HepG2 (cell line): Measurements from ENCODE around the gene P2RY2. TPM values are rescaled to one million over a fixed set of nuclear protein-coding genes. Genes with fewer than 3 reads are reported as not detected.

ENCODE experiments used
- CSRNP1 ChIP-seq: sonication (generic); formaldehyde crosslinking; IDR thresholded peaks from 2 replicates; pipeline ENCODE4 v1.8.1; 2023; ENCODE audit warnings: mild to moderate bottlenecking, missing genetic modification reagents
- KDM6A ChIP-seq: IDR thresholded peaks from 2 replicates; pipeline ENCODE4 v1.6.1; 2016; ENCODE audit warnings: low read depth
- NR2F6 ChIP-seq, 2 experiments: IDR thresholded peaks; 2 replicates each; pipeline ENCODE4 v1.6.1; 2016; ENCODE audit warnings: antibody characterized with exemption in 1 of 2, mild to moderate bottlenecking in 1 of 2
- RAD21 ChIP-seq: fragments of 450-650 bp; formaldehyde crosslinking; IDR thresholded peaks from 2 replicates; pipeline ENCODE4 v1.5.0; 2020; ENCODE audit warnings: mild to moderate bottlenecking
- SP2 ChIP-seq: sonication (generic); formaldehyde crosslinking; IDR thresholded peaks from 2 replicates; pipeline ENCODE4 v1.5.1; 2020; ENCODE audit warnings: mild to moderate bottlenecking, missing genetic modification reagents
- SRSF9 ChIP-seq: fragments of 200-400 bp; formaldehyde crosslinking; IDR thresholded peaks from 2 replicates; pipeline ENCODE4 v1.6.1; 2018; ENCODE audit warnings: borderline replicate concordance, mild to moderate bottlenecking, low read depth, low read length; ENCODE audit not compliant: insufficient read depth, poor library complexity, severe bottlenecking
- TAF15 ChIP-seq: fragments of 200-400 bp; formaldehyde crosslinking; IDR thresholded peaks from one replicate; pipeline ENCODE4 v1.6.1; 2018; ENCODE audit warnings: mild to moderate bottlenecking, low read depth, low read length; ENCODE audit not compliant: poor library complexity, severe bottlenecking
- USF2 ChIP-seq, 2 experiments: sonication (generic) in 1 of 2; formaldehyde crosslinking in 1 of 2; IDR thresholded peaks; 2 replicates each; pipeline versions ENCODE4 v1.5.1 to v1.6.1; 2011 to 2020; ENCODE audit warnings: borderline replicate concordance in 1 of 2, low read depth in 1 of 2, low read length in 1 of 2, mild to moderate bottlenecking in 1 of 2, missing genetic modification reagents in 1 of 2, moderate library complexity in 1 of 2
- XRCC5 ChIP-seq: fragments of 200-400 bp; formaldehyde crosslinking; optimal IDR thresholded peaks from 2 replicates; pipeline ENCODE3; 2017; ENCODE audit warnings: mild to moderate bottlenecking, low read length
- ZBTB38 ChIP-seq: sonication (generic); formaldehyde crosslinking; IDR thresholded peaks from 2 replicates; pipeline ENCODE4 v1.5.1; 2020; ENCODE audit warnings: mild to moderate bottlenecking, missing genetic modification reagents
- ZNF326 ChIP-seq: sonication (generic); formaldehyde crosslinking; IDR thresholded peaks from 2 replicates; pipeline ENCODE4 v1.4.0; 2020; ENCODE audit warnings: missing genetic modification reagents, borderline replicate concordance
- ZNF343 ChIP-seq: sonication (generic); formaldehyde crosslinking; IDR thresholded peaks from 2 replicates; pipeline ENCODE4 v1.4.0; 2020; ENCODE audit warnings: mild to moderate bottlenecking, missing genetic modification reagents
- ZNF510 ChIP-seq: sonication (generic); formaldehyde crosslinking; IDR thresholded peaks from 2 replicates; pipeline ENCODE4 v1.4.0; 2020; ENCODE audit warnings: low read depth, mild to moderate bottlenecking, missing genetic modification reagents
- ZNF766 ChIP-seq: sonication (generic); formaldehyde crosslinking; IDR thresholded peaks from 2 replicates; pipeline ENCODE4 v1.5.0; 2020; ENCODE audit warnings: missing genetic modification reagents, borderline replicate concordance
- ZNF83 ChIP-seq: sonication (generic); formaldehyde crosslinking; IDR thresholded peaks from 2 replicates; pipeline ENCODE4 v1.4.0; 2020; ENCODE audit warnings: missing genetic modification reagents, mild to moderate bottlenecking, borderline replicate concordance
- ZSCAN31 ChIP-seq: sonication (generic); formaldehyde crosslinking; IDR thresholded peaks from 2 replicates; pipeline ENCODE4 v1.5.0; 2020; ENCODE audit warnings: low read depth, mild to moderate bottlenecking, missing genetic modification reagents
- polyA plus RNA-seq, 8 experiments: library from polyadenylated mRNA; depleted of rRNA in 3 of 8; stranded (reverse) in 7 of 8; unstranded in 1 of 8; fragments of >200 nt; fragmentation: Illumina TruSeq in 4 of 8; extraction: Trizol in 4 of 8; gene quantifications; 2 replicates each; pipeline versions ENCODE4 v1.2.1 to v1.2.3, GENCODE V29; 2011 to 2016; ENCODE audit warnings: low read depth in 4 of 8, missing spikeins in 1 of 8, mixed read lengths in 1 of 8; ENCODE audit not compliant: insufficient read depth in 1 of 8
- total RNA-seq, 5 experiments: library from RNA; depleted of rRNA; stranded (reverse); fragments of >200 nt; fragmentation: Illumina TruSeq; extraction: Trizol; gene quantifications; 2 replicates each; pipeline ENCODE4 v1.2.3, GENCODE V29; 2016; ENCODE audit warnings: low read depth in 1 of 5
- TF ChIP-seq, protein P1 (sequence below), 2 experiments: sonication (generic) in 1 of 2; formaldehyde crosslinking in 1 of 2; IDR thresholded peaks; 2 replicates each; pipeline versions ENCODE4 v1.4.0 to v1.6.1; 2018 to 2020; ENCODE audit warnings: missing genetic modification reagents in 2 of 2, borderline replicate concordance in 1 of 2, low read depth in 1 of 2, mild to moderate bottlenecking in 1 of 2, missing biosample characterization in 1 of 2
- TF ChIP-seq, protein P2 (sequence below): sonication (generic); formaldehyde crosslinking; IDR thresholded peaks from 2 replicates; pipeline ENCODE4 v1.4.0; 2020; ENCODE audit warnings: mild to moderate bottlenecking, missing genetic modification reagents
- TF ChIP-seq, protein P3 (sequence below): sonication (generic); formaldehyde crosslinking; IDR thresholded peaks from 2 replicates; pipeline ENCODE4 v1.5.0; 2020; ENCODE audit warnings: missing genetic modification reagents

P2RY2 gene
- total and polyA plus RNA-seq, 2 of the 13 experiments (the other 11 are each of a cell fraction or from before 2014, with no cell fraction given), result 0.95 to 3.1 TPM

- no peak for TF ChIP-seq USF2 (IDR thresholded peaks at IDR 0.05; ENCODE audit: low read depth, low read length)
- TF ChIP-seq USF2 (CRISPR knock-in tag; IDR thresholded peaks at IDR 0.05; ENCODE audit: borderline replicate concordance), result no peak
- TF ChIP-seq TAF15, result no peak
- TF ChIP-seq, protein P1, sequence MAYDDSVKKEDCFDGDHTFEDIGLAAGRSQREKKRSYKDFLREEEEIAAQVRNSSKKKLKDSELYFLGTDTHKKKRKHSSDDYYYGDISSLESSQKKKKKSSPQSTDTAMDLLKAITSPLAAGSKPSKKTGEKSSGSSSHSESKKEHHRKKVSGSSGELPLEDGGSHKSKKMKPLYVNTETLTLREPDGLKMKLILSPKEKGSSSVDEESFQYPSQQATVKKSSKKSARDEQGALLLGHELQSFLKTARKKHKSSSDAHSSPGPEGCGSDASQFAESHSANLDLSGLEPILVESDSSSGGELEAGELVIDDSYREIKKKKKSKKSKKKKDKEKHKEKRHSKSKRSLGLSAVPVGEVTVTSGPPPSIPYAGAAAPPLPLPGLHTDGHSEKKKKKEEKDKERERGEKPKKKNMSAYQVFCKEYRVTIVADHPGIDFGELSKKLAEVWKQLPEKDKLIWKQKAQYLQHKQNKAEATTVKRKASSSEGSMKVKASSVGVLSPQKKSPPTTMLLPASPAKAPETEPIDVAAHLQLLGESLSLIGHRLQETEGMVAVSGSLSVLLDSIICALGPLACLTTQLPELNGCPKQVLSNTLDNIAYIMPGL (CRISPR knock-in tag; IDR thresholded peaks at IDR 0.05; ENCODE audit: borderline replicate concordance in 1 of 2, low read depth in 1 of 2), result peak; percentile 42 to 49; a peak in 1 of 4 replicates
- TF ChIP-seq RAD21 (CRISPR knock-in tag), result peak; percentile 98
- no peak; the same call in 1 of the 2 replicates for TF ChIP-seq ZNF326 (CRISPR knock-in tag)
- TF ChIP-seq CSRNP1 (CRISPR knock-in tag), result peak; percentile 39; the same call in 1 of the 2 replicates
- TF ChIP-seq ZNF83 (CRISPR knock-in tag), result peak; percentile 50; the same call in 1 of the 2 replicates
- TF ChIP-seq, protein P2, sequence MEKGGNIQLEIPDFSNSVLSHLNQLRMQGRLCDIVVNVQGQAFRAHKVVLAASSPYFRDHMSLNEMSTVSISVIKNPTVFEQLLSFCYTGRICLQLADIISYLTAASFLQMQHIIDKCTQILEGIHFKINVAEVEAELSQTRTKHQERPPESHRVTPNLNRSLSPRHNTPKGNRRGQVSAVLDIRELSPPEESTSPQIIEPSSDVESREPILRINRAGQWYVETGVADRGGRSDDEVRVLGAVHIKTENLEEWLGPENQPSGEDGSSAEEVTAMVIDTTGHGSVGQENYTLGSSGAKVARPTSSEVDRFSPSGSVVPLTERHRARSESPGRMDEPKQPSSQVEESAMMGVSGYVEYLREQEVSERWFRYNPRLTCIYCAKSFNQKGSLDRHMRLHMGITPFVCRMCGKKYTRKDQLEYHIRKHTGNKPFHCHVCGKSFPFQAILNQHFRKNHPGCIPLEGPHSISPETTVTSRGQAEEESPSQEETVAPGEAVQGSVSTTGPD (CRISPR knock-in tag), result no peak
- no peak for TF ChIP-seq ZNF766 (CRISPR knock-in tag)
- TF ChIP-seq SP2 (CRISPR knock-in tag), result no peak
- 0 out of 2 replicates have a peak, but pooled peaks have one; percentile 12 for TF ChIP-seq ZNF510
- TF ChIP-seq ZBTB38 (CRISPR knock-in tag), result no peak
- no peak for TF ChIP-seq ZNF343
- no peak for TF ChIP-seq NR2F6 (IDR thresholded peaks at IDR 0.05)
- TF ChIP-seq NR2F6 (CRISPR knock-in tag; IDR thresholded peaks at IDR 0.05), result peak; percentile 42; the same call in 1 of the 2 replicates
- no peak; the same call in 1 of the 2 replicates for TF ChIP-seq ZSCAN31 (CRISPR knock-in tag)
- TF ChIP-seq XRCC5, result peak; percentile 43
- TF ChIP-seq, protein P3, sequence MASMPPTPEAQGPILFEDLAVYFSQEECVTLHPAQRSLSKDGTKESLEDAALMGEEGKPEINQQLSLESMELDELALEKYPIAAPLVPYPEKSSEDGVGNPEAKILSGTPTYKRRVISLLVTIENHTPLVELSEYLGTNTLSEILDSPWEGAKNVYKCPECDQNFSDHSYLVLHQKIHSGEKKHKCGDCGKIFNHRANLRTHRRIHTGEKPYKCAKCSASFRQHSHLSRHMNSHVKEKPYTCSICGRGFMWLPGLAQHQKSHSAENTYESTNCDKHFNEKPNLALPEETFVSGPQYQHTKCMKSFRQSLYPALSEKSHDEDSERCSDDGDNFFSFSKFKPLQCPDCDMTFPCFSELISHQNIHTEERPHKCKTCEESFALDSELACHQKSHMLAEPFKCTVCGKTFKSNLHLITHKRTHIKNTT (CRISPR knock-in tag), result no peak
- TF ChIP-seq SRSF9, result no peak
- TF ChIP-seq KDM6A, result no peak
Observed at GRCh38 chr11:73177778-73178539, 40.1 kb upstream of the P2RY2 start (continued).
